ENCODE measurements around the gene HOMER3. TPM values are rescaled to one million over a fixed set of nuclear protein-coding genes. Genes with fewer than 3 reads are reported as not detected.

Gene HOMER3
- total and polyA plus RNA-seq, 2 experiments from 2014 or later, result 47.0 to 62.7 TPM

- no peak overlapping the region for H3K4me3 ChIP-seq
- no peaks in the 10 kb centered on the region for H3K4me1 ChIP-seq (ENCODE audit: low read depth)
- no peak overlapping the region for H3K27ac ChIP-seq
- peaks cover 2% of the 10 kb centered on the region for H3K27me3 ChIP-seq
- no peak for TF ChIP-seq CTCF (IDR thresholded peaks at IDR 0.05; ENCODE audit: low read depth, low read length)
- no peaks in the 10 kb centered on the region for H3K36me3 ChIP-seq
- no peaks in the 10 kb centered on the region for H3K9me3 ChIP-seq (ENCODE audit: low read depth)
- DNase-seq (ENCODE audit: low read depth in 1 of 2, low spot score in 1 of 2), result no peak
Observed at GRCh38 chr19:18984251-18984650, 43.2 kb upstream of the HOMER3 start.

- H3K4me3 ChIP-seq, result no peak overlapping the region
- no peak for DNase-seq (ENCODE audit: low read depth in 1 of 2, low spot score in 1 of 2)
- H3K27ac ChIP-seq, result no peak overlapping the region
- H3K27me3 ChIP-seq, result peaks cover 2% of the 10 kb centered on the region
- TF ChIP-seq CTCF (IDR thresholded peaks at IDR 0.05; ENCODE audit: low read depth, low read length), result no peak
- no peaks in the 10 kb centered on the region for H3K4me1 ChIP-seq (ENCODE audit: low read depth)
- no peaks in the 10 kb centered on the region for H3K36me3 ChIP-seq
- no peaks in the 10 kb centered on the region for H3K9me3 ChIP-seq (ENCODE audit: low read depth)
Observed at GRCh38 chr19:18982669-18983068, 41.7 kb upstream of the HOMER3 start.

- no peak for DNase-seq (ENCODE audit: low read depth in 1 of 2, low spot score in 1 of 2)
- Histone ChIP-seq H3K36me3 (no peaks in the 10 kb centered on the region), H3K27ac (no peak overlapping the region), H3K9me3 (ENCODE audit: low read depth) (no peaks in the 10 kb centered on the region), H3K4me1 (ENCODE audit: low read depth) (peaks cover 4% of the 10 kb centered on the region), H3K4me3 (no peak overlapping the region), H3K27me3 (peaks cover 2% of the 10 kb centered on the region)
- no peak for TF ChIP-seq CTCF (IDR thresholded peaks at IDR 0.05; ENCODE audit: low read depth, low read length)
Observed at GRCh38 chr19:18980432-18981020, 39.5 kb upstream of the HOMER3 start.

GRCh38 chr19:18978616-18979015, 37.6 kb upstream of the HOMER3 start:
- Histone ChIP-seq H3K27ac (no peak overlapping the region), H3K4me1 (ENCODE audit: low read depth) (peaks cover 4% of the 10 kb centered on the region), H3K36me3 (no peaks in the 10 kb centered on the region), H3K27me3 (peaks cover 2% of the 10 kb centered on the region), H3K4me3 (no peak overlapping the region), H3K9me3 (ENCODE audit: low read depth) (no peaks in the 10 kb centered on the region)
- no peak for TF ChIP-seq CTCF (IDR thresholded peaks at IDR 0.05; ENCODE audit: low read depth, low read length)
- no peak for DNase-seq (ENCODE audit: low read depth in 1 of 2, low spot score in 1 of 2)

GRCh38 chr19:18975869-18976268, 34.9 kb upstream of the HOMER3 start:
- TF ChIP-seq CTCF (IDR thresholded peaks at IDR 0.05; ENCODE audit: low read depth, low read length), result no peak
- H3K36me3 ChIP-seq, result no peaks in the 10 kb centered on the region
- no peaks in the 10 kb centered on the region for H3K9me3 ChIP-seq (ENCODE audit: low read depth)
- H3K27me3 ChIP-seq, result no peaks in the 10 kb centered on the region
- H3K27ac ChIP-seq, result no peak overlapping the region
- H3K4me3 ChIP-seq, result no peak overlapping the region
- no peak for DNase-seq (ENCODE audit: low read depth in 1 of 2, low spot score in 1 of 2)
- H3K4me1 ChIP-seq (ENCODE audit: low read depth), result peaks cover 4% of the 10 kb centered on the region
